ENCODE measurements around the gene OSBPL3.

Gene OSBPL3

DNA sequence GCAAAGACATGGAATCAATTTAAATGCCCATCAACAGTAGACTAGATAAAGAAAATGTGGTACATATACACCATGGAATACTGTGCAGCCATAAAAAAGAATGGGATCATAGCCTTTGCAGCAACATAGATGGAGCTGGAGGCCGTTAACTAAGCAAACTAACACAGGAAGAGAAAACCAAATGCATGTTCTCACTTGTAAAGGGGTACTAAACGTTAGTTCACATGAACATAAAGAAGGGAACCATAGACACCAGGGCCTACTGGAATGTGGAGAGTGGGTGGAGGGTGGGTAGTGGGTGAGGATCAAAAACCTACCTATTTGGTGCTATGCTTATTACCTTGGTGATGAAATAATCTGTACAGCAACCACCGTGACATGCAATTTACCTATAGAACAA is 144.3 kb downstream of the OSBPL3 start:
- TF ChIP-seq CTCF (IDR thresholded peaks at IDR 0.05) = no peak
- DNase-seq = no peak
- H3K4me1 Mint-ChIP-seq = peaks cover 7% of the 10 kb centered on the region
- no peak overlapping the region for H3K4me3 Mint-ChIP-seq
- H3K27ac Mint-ChIP-seq = no peak overlapping the region
- H3K36me3 Mint-ChIP-seq (ENCODE audit: low read depth) = no peaks in the 10 kb centered on the region
- H3K9me3 Mint-ChIP-seq = no peaks in the 10 kb centered on the region
- H3K27me3 Mint-ChIP-seq (ENCODE audit: low read depth, poor library complexity) = peaks cover 9% of the 10 kb centered on the region

DNA sequence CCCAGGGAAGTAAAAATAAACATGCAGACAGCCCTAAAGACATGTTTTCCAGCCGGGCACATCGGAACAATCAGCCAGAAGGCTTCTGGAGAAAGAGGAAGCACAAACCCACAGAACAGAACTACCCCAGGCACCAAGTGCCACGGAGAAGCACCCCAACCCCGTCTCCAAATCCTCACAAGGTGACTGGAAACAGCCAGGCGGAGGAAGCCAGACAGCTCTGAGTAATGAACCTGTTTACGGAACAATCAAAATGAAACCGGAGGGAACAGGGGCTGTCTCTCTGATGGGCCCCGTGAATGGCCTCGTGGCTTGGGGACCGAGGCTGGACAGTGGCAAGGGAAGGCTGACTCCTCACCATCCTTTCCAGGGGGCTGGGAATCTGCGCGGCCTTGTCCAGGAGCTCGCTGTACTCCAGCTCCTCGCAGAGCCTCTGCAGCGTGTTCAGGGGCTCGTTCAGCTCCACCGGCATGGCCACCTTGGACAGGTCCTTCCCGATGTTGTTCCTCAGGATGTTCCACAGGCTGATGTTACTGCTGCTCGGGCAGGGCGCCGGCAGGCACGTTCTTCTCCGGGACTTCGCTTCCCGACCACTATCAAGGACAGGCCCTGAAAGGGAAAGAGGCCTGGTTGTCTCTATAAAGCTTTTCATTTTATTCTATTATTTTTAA is 145.7 kb downstream of the OSBPL3 start:
- Mint-ChIP-seq H3K4me1 (peaks cover 11% of the 10 kb centered on the region), H3K27me3 (ENCODE audit: low read depth, poor library complexity) (peaks cover 5% of the 10 kb centered on the region)

GRCh38 chr7:24833549-24833948 is 146.4 kb downstream of the OSBPL3 start:
- no peaks in the 10 kb centered on the region for H3K9me3 Mint-ChIP-seq
- H3K4me3 Mint-ChIP-seq = no peak overlapping the region
- H3K27ac Mint-ChIP-seq = no peak overlapping the region
- TF ChIP-seq CTCF (IDR thresholded peaks at IDR 0.05) = no peak
- peaks cover 5% of the 10 kb centered on the region for H3K27me3 Mint-ChIP-seq (ENCODE audit: low read depth, poor library complexity)
- no peaks in the 10 kb centered on the region for H3K36me3 Mint-ChIP-seq (ENCODE audit: low read depth)
- H3K4me1 Mint-ChIP-seq = peaks cover 11% of the 10 kb centered on the region
- no peak for DNase-seq

More for the DNA sequence above, 145.7 kb downstream of the OSBPL3 start:
- H3K36me3 Mint-ChIP-seq (ENCODE audit: low read depth) = no peaks in the 10 kb centered on the region
- no peak for DNase-seq
- H3K9me3 Mint-ChIP-seq = no peaks in the 10 kb centered on the region
- H3K27ac Mint-ChIP-seq = no peak overlapping the region
- no peak for TF ChIP-seq CTCF (IDR thresholded peaks at IDR 0.05)
- no peak overlapping the region for H3K4me3 Mint-ChIP-seq

DNA sequence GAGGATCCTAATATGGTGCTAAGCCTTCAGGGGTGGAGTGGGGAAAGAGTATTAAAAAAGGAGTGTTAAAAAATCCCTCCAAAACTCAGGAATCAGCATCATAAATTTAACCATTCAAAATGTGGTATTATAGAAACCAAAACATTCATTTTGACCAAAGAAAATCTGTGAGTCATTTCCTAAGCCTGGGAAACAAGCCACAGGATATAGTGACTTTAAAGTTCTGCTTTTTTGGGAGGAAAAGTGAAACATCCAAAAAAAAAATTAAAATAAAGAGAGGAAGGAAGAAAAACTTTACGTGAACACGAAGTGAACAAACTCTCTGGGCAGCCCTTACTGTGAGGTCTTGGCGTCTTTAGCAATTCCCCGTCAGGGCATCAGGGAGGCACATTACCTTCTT is 148.7 kb downstream of the OSBPL3 start:
- no peaks in the 10 kb centered on the region for H3K36me3 Mint-ChIP-seq (ENCODE audit: low read depth)
- no peak overlapping the region for H3K4me3 Mint-ChIP-seq
- H3K27ac Mint-ChIP-seq = no peak overlapping the region
- H3K27me3 Mint-ChIP-seq (ENCODE audit: low read depth, poor library complexity) = peaks cover 5% of the 10 kb centered on the region
- peaks cover 11% of the 10 kb centered on the region for H3K4me1 Mint-ChIP-seq
- no peaks in the 10 kb centered on the region for H3K9me3 Mint-ChIP-seq
- no peak for TF ChIP-seq CTCF (IDR thresholded peaks at IDR 0.05)
- no peak for DNase-seq

DNA sequence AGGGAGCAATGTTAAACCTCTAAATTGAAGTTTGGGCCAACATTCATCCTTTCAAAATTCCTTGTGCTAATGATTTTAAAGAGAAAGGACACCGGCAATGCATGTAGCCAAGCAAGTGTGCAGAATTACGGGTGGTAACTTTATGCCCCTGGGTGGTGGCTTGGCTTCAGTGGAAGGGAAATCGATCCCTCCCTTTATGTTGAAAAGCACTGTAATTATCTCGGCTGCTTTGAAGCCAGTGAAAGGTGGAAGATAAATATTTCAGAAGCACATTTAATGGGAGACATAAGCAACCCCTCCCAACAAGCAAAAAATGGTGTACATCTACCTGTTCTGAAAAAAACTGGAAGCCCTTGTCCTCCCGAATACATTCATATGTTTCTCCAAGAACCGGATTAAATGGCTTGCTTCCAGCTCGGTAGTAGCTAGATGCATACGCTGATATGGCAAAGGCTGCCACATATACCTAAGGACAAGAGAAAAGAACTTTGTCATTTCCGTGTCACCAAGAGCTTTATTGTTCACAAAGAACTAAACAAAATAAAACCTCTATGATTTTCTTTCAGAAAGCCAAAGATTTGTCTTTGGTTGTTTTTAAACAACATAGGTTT is 149.4 kb downstream of the OSBPL3 start:
- peaks cover 5% of the 10 kb centered on the region for H3K27me3 Mint-ChIP-seq (ENCODE audit: low read depth, poor library complexity)
- H3K4me1 Mint-ChIP-seq = peaks cover 11% of the 10 kb centered on the region
- H3K27ac Mint-ChIP-seq = no peak overlapping the region
- H3K36me3 Mint-ChIP-seq (ENCODE audit: low read depth) = no peaks in the 10 kb centered on the region
- DNase-seq = no peak
- no peak overlapping the region for H3K4me3 Mint-ChIP-seq
- TF ChIP-seq CTCF (IDR thresholded peaks at IDR 0.05) = no peak
- H3K9me3 Mint-ChIP-seq = no peaks in the 10 kb centered on the region

DNA sequence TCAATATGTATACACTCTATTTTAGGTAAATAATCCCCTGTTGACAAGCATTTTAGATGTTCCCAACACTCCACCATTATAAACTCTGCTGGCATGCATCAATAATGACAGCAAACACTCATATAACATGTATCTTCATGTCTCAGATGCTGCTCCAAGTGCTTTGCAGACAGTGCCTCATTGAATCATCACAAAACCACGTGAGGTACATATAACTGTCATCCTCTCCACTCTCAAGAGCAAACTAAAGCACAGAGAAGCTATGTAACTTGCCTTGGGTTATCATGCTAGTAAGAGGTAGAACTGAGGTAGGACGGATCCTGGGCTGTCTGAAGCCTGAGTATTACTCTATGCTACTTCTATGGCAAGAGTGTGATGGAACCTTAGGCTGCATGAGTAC is 150.2 kb downstream of the OSBPL3 start:
- H3K4me1 Mint-ChIP-seq = peaks cover 11% of the 10 kb centered on the region
- H3K9me3 Mint-ChIP-seq = no peaks in the 10 kb centered on the region
- TF ChIP-seq CTCF (IDR thresholded peaks at IDR 0.05) = no peak
- H3K27me3 Mint-ChIP-seq (ENCODE audit: low read depth, poor library complexity) = peaks cover 5% of the 10 kb centered on the region
- no peaks in the 10 kb centered on the region for H3K36me3 Mint-ChIP-seq (ENCODE audit: low read depth)
- no peak overlapping the region for H3K27ac Mint-ChIP-seq
- H3K4me3 Mint-ChIP-seq = no peak overlapping the region
- no peak for DNase-seq
